ENCODE results near the gene TRPC1.

- TF ChIP-seq, protein P1, sequence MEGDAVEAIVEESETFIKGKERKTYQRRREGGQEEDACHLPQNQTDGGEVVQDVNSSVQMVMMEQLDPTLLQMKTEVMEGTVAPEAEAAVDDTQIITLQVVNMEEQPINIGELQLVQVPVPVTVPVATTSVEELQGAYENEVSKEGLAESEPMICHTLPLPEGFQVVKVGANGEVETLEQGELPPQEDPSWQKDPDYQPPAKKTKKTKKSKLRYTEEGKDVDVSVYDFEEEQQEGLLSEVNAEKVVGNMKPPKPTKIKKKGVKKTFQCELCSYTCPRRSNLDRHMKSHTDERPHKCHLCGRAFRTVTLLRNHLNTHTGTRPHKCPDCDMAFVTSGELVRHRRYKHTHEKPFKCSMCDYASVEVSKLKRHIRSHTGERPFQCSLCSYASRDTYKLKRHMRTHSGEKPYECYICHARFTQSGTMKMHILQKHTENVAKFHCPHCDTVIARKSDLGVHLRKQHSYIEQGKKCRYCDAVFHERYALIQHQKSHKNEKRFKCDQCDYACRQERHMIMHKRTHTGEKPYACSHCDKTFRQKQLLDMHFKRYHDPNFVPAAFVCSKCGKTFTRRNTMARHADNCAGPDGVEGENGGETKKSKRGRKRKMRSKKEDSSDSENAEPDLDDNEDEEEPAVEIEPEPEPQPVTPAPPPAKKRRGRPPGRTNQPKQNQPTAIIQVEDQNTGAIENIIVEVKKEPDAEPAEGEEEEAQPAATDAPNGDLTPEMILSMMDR (conservative IDR thresholded peaks at IDR 0.05 in 1 of 2, IDR thresholded peaks at IDR 0.05 in 1 of 2; ENCODE audit: extremely low read depth in 1 of 2, insufficient read depth in 1 of 2, low read depth in 1 of 2, low read length in 2 of 2) = no peak
- no peak for TF ChIP-seq EZH2 (IDR thresholded peaks at IDR 0.05; ENCODE audit: borderline replicate concordance, low read length)
Measured at GRCh38 chr3:142809259-142809658, 85.4 kb downstream of the TRPC1 start.
